ENCODE results near the gene IRGC. TPM values are rescaled to one million over a fixed set of nuclear protein-coding genes. Genes with fewer than 3 reads are reported as not detected.
A peak's percentile ranks its signal among the peaks of the same experiment; 100 is the strongest.

IRGC gene
- total and polyA plus RNA-seq, 7 donors, result not detected

DNA sequence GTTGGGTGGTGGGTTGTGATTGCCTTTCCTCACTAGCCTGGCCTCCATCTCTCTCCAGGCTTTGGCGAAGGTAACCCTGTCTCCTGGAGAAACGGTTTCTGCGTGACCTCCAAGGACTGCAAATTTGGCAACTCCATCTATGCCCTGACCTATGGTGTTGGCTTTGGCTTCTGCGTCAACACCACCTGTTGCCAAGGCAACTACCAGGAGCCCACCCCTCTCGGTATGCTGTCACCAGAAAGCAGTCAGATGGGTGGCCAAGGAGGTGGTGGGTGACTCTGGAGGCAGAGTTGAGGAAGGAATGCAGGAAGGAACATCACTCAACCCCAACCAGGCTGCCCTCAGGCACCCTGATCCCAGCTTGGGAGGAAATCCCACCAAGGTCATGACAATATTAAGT lies 18.6 kb upstream of the IRGC start:
- H3K4me3 ChIP-seq, result no peak overlapping the region
- no peaks in the 10 kb centered on the region for H3K4me1 ChIP-seq
- intact Hi-C loops (cut with DNase I), result no loop called here
- no peak overlapping the region for H3K27ac ChIP-seq
- H3K9me3 ChIP-seq, result peaks cover under 1% of the 10 kb centered on the region
- DNase-seq (no peak), ATAC-seq (no peak)
- peaks cover 0 to 20% (median 6%) of the 10 kb centered on the region in 3 donors for H3K27me3 ChIP-seq (ENCODE audit: insufficient read depth in 3 of 3, low read length in 2 of 3)
- H3K36me3 ChIP-seq (ENCODE audit: insufficient read depth in 1 of 2, low read depth in 1 of 2), result no peaks in the 10 kb centered on the region
- TF ChIP-seq, protein P1, sequence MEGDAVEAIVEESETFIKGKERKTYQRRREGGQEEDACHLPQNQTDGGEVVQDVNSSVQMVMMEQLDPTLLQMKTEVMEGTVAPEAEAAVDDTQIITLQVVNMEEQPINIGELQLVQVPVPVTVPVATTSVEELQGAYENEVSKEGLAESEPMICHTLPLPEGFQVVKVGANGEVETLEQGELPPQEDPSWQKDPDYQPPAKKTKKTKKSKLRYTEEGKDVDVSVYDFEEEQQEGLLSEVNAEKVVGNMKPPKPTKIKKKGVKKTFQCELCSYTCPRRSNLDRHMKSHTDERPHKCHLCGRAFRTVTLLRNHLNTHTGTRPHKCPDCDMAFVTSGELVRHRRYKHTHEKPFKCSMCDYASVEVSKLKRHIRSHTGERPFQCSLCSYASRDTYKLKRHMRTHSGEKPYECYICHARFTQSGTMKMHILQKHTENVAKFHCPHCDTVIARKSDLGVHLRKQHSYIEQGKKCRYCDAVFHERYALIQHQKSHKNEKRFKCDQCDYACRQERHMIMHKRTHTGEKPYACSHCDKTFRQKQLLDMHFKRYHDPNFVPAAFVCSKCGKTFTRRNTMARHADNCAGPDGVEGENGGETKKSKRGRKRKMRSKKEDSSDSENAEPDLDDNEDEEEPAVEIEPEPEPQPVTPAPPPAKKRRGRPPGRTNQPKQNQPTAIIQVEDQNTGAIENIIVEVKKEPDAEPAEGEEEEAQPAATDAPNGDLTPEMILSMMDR (IDR thresholded peaks at IDR 0.05), result no peak
- 59 to 78% (median 75%) methylated on average over 5 of the region's 5 CpGs for WGBS, 3 donors

DNA sequence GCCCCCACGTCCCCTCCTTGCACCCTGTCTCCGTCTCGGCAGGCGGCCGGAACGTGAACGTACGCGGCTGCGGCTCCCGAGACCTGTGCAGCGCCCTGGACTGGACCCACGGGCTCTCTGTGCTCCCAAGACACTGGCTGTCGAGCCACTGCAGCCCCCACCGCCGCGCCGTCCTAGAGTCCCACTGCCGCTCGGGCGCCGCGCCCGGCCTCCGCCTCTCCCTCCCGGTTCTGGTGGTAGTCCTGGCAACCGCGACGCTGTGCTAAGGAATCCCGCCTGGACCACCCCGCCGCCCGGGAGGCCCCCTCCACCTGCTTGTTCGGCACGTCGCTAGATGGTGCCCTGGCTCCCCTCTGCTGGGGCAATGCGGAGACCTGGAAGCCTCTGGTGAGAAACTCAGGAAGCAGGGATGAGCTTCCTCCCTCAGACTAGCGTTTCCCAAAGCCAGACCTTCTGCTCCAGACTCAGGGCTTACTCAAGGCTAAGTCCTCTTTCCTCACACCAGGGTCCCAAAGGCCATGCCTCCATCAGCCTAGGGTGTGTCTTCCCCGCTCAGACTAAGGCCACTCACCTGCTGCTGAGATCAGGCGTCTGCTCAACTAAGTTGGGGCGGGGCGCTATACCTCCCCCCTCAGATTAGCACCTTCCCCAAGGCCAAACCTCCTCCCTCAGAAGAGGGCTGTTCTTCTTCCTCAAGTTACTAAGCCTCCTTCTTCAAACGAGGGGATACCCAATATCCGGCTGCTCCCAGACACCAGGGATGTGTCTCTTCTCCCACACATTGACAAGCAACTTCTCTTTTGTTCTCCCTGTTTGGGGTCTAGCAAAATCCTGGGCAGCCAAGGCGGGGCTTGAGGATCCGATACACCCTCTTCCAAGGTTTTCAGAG lies 16.1 kb upstream of the IRGC start:
- Histone ChIP-seq H3K4me1 (no peaks in the 10 kb centered on the region), H3K27ac (peak overlapping the region; percentile 61), H3K36me3 (ENCODE audit: insufficient read depth in 1 of 2, low read depth in 1 of 2) (no peaks in the 10 kb centered on the region), H3K27me3 (ENCODE audit: insufficient read depth in 3 of 3, low read length in 2 of 3) (peaks cover 0 to 20% (median 6%) of the 10 kb centered on the region in 3 donors), H3K4me3 (peak overlapping the region; percentile 44), H3K9me3 (no peaks in the 10 kb centered on the region)
- TF ChIP-seq, protein P1 (IDR thresholded peaks at IDR 0.05), result no peak
- DNase-seq (peak; percentile 34 to 57), ATAC-seq (peak in 1 of 4 donors; percentile 24)
- WGBS, 3 donors, result 13 to 15% (median 15%) methylated on average over 40 to 46 of the region's 46 CpGs
- intact Hi-C loops (cut with DNase I), result no loop called here

DNA sequence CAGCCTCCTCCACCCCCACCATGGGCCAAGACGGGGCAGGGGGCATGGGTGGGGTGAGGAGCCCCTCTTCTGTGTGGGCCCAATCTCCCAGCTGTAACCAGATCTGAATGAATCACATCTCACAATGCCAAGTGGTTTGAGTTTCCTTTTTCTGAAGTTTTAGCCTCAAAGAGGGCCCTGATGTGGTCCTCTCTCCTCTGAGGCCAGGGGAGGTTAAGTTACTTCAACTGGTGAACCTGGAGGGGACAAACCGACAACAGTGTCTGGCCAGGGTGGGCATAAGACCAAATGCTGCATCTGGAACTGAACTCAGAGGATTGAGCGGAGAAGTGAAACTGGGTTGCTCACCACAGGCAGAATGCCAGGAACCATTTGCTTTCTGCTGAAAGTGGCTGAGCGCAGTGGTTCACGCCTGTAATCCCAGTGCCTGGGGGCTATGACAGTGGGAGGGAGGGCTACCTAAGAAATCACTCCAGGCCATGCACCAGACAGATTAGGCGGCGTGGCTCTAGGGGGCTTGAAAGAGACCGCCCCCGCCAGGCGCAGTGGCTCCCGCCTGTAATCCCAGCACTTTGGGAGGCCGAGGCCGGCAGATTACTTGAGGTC lies 15.4 kb upstream of the IRGC start:
- Histone ChIP-seq H3K27ac (peak overlapping the region; percentile 61), H3K9me3 (no peaks in the 10 kb centered on the region), H3K27me3 (ENCODE audit: insufficient read depth in 3 of 3, low read length in 2 of 3) (peaks cover 0 to 20% (median 6%) of the 10 kb centered on the region in 3 donors), H3K4me1 (no peaks in the 10 kb centered on the region), H3K36me3 (ENCODE audit: insufficient read depth in 1 of 2, low read depth in 1 of 2) (no peaks in the 10 kb centered on the region), H3K4me3 (peak overlapping the region; percentile 35)
- WGBS, 3 donors, result 31 to 48% (median 41%) methylated on average over 13 of the region's 13 CpGs
- peak; percentile 50 to 60 for DNase-seq
- ATAC-seq, result peak in 1 of 4 donors; percentile 61
- intact Hi-C loops (cut with DNase I), result no loop called here
- TF ChIP-seq, protein P1 (IDR thresholded peaks at IDR 0.05), result no peak

DNA sequence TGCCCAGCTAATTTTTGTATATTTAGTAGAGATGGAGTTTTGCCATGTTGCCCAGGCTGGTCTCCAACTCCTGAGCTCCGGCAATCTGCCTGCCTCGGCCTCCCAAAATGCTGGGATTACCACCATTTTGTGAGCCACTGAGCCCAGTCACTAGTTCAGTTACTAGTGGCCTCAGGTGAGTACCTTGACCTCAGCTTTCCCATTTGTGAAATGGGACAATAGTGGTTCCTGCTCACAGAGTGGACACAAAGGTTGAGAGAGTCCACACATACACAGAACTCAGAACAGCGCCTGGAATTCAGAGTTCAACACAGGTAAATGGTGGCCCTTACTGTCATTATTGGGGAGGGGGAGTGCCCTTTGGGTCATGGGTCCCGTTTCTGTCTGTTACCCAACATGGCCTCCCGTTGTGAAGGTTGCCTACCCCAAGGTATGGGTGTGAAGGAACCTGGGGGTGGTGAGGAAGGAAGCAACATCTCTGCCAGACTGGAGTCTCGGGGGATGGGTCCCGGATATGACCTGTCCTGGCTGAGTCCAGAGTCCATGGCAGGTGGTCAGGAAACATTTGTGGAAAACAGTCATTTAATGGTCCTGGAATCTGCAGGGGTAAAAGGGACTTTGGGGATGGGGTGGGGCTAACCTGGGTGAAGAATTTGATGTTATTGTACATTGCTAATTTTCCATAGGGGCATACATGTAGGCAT lies 11.7 kb upstream of the IRGC start:
- TF ChIP-seq, protein P1 (IDR thresholded peaks at IDR 0.05), result no peak

More for the DNA sequence above, 11.7 kb upstream of the IRGC start:
- Histone ChIP-seq H3K27ac (no peak overlapping the region), H3K9me3 (peaks cover 9% of the 10 kb centered on the region), H3K4me3 (no peak overlapping the region), H3K27me3 (ENCODE audit: insufficient read depth in 3 of 3, low read length in 2 of 3) (peaks cover 0 to 7% (median 4%) of the 10 kb centered on the region in 3 donors), H3K36me3 (ENCODE audit: insufficient read depth in 1 of 2, low read depth in 1 of 2) (no peaks in the 10 kb centered on the region), H3K4me1 (no peaks in the 10 kb centered on the region)
- intact Hi-C loops (cut with DNase I), result no loop called here
- 62 to 71% (median 68%) methylated on average over 7 of the region's 7 CpGs for WGBS, 3 donors
- no peak for DNase-seq
- no peak for ATAC-seq
